ENCODE measurements around the gene SOD3. TPM values are rescaled to one million over a fixed set of nuclear protein-coding genes. Genes with fewer than 3 reads are reported as not detected.

The SOD3 gene
- total and polyA plus RNA-seq, 2 of the 13 experiments (the other 11 are each of a cell fraction or from before 2014, with no cell fraction given), result 0.04 TPM; not detected in 1

- H2AFZ ChIP-seq (ENCODE audit: low read length), result no peak overlapping the region
- H3K4me2 ChIP-seq (ENCODE audit: low read depth, low read length), result no peak overlapping the region
- POLR2A ChIA-PET, result no interaction called here
- no peak overlapping the region for H3K9ac ChIP-seq (ENCODE audit: insufficient read depth, low read depth, low read length)
- no TSS peak for BruUV-seq (replicated peaks)
- H4K20me1 ChIP-seq (ENCODE audit: insufficient read depth, low read length), result no peaks in the 10 kb centered on the region
- no peak overlapping the region for H3K27ac ChIP-seq (ENCODE audit: extremely low read length, insufficient read depth, low read length)
- peaks cover 0 to 20% of the 10 kb centered on the region in 2 experiments; a peak in 2 of 5 replicates for H3K27me3 ChIP-seq (ENCODE audit: control insufficient read depth in 1 of 2, insufficient read depth in 2 of 2, low read length in 2 of 2)
- intact Hi-C loops (cut with micrococcal nuclease; ENCODE audit: unreplicated experiment) (no loop called here), in situ Hi-C loops (cut with HindIII; ENCODE audit: extremely low pct_ligation_motif_present, low pct_unique_long_range_greater_than_20kb) (no loop called here)
- no peak for DNase-seq (ENCODE audit: low spot score)
- 27% methylated on average over 10 of the region's 10 CpGs for WGBS (ENCODE audit: low lambda C conversion rate)
- TF ChIP-seq REL (CRISPR knock-in tag; conservative IDR thresholded peaks at IDR 0.05) (no peak), ZNF598 (CRISPR knock-in tag; IDR thresholded peaks at IDR 0.05; ENCODE audit: borderline replicate concordance) (no peak), THAP7 (CRISPR knock-in tag; IDR thresholded peaks at IDR 0.05) (no peak), HMGA1 (CRISPR knock-in tag; conservative IDR thresholded peaks at IDR 0.05) (no peak), PITX1 (CRISPR knock-in tag; IDR thresholded peaks at IDR 0.05) (no peak), SMARCC2 (IDR thresholded peaks at IDR 0.05) (no peak), ADNP (CRISPR knock-in tag; IDR thresholded peaks at IDR 0.05) (no peak)
- H3K36me3 ChIP-seq (replicated peaks in 1 of 2; ENCODE audit: control insufficient read depth in 1 of 2, insufficient read depth in 2 of 2, low read length in 2 of 2), result no peaks in the 10 kb centered on the region
- no peak for FAIRE-seq
- no peak overlapping the region for H3K4me3 ChIP-seq (replicated peaks in 1 of 3; ENCODE audit: insufficient read depth in 1 of 3, low read depth in 2 of 3, low read length in 3 of 3)
- no peak for ATAC-seq
- H3K9me3 ChIP-seq (ENCODE audit: low read length), result no peaks in the 10 kb centered on the region
- CTCF ChIA-PET (ENCODE audit: low intra/inter-chr PET ratio, low total read pairs), result no interaction called here
- no peaks in the 10 kb centered on the region for H3K79me2 ChIP-seq (ENCODE audit: insufficient read depth, low read length)
- H3K4me1 ChIP-seq (ENCODE audit: insufficient read depth, low read length), result no peaks in the 10 kb centered on the region
Observed at GRCh38 chr4:24801136-24801855, 5.9 kb downstream of the SOD3 start.

- no peaks in the 10 kb centered on the region for H3K36me3 ChIP-seq (replicated peaks in 1 of 2; ENCODE audit: control insufficient read depth in 1 of 2, insufficient read depth in 2 of 2, low read length in 2 of 2)
- H4K20me1 ChIP-seq (ENCODE audit: insufficient read depth, low read length), result no peaks in the 10 kb centered on the region
- H3K4me1 ChIP-seq (ENCODE audit: insufficient read depth, low read length), result no peaks in the 10 kb centered on the region
- ATAC-seq, result no peak
- POLR2A ChIA-PET, result no interaction called here
- H3K27me3 ChIP-seq (ENCODE audit: control insufficient read depth in 1 of 2, insufficient read depth in 2 of 2, low read length in 2 of 2), result peaks cover 0 to 21% of the 10 kb centered on the region in 2 experiments; a peak in 2 of 5 replicates
- FAIRE-seq, result no peak
- H3K4me3 ChIP-seq (replicated peaks in 1 of 3; ENCODE audit: insufficient read depth in 1 of 3, low read depth in 2 of 3, low read length in 3 of 3), result no peak overlapping the region
- no peak overlapping the region for H3K4me2 ChIP-seq (ENCODE audit: low read depth, low read length)
- intact Hi-C loops (cut with micrococcal nuclease; ENCODE audit: unreplicated experiment) (no loop called here), in situ Hi-C loops (cut with HindIII; ENCODE audit: extremely low pct_ligation_motif_present, low pct_unique_long_range_greater_than_20kb) (no loop called here)
- WGBS (ENCODE audit: low lambda C conversion rate), result 10% methylated on average over 5 of the region's 6 CpGs
- BruUV-seq (replicated peaks), result no TSS peak
- CTCF ChIA-PET (ENCODE audit: low intra/inter-chr PET ratio, low total read pairs), result no interaction called here
- H3K9ac ChIP-seq (ENCODE audit: insufficient read depth, low read depth, low read length), result no peak overlapping the region
- no peaks in the 10 kb centered on the region for H3K9me3 ChIP-seq (ENCODE audit: low read length)
- H3K79me2 ChIP-seq (ENCODE audit: insufficient read depth, low read length), result no peaks in the 10 kb centered on the region
- no peak overlapping the region for H3K27ac ChIP-seq (ENCODE audit: extremely low read length, insufficient read depth, low read length)
- no peak overlapping the region for H2AFZ ChIP-seq (ENCODE audit: low read length)
- no peak for DNase-seq (ENCODE audit: low spot score)
- TF ChIP-seq RARA (CRISPR knock-in tag; IDR thresholded peaks at IDR 0.05), result no peak
- TF ChIP-seq TEAD3 (CRISPR knock-in tag; optimal IDR thresholded peaks at IDR 0.05; ENCODE audit: borderline replicate concordance), result no peak
- TF ChIP-seq GATAD2A (CRISPR knock-in tag; IDR thresholded peaks at IDR 0.05), result no peak
- TF ChIP-seq THRA (CRISPR knock-in tag; IDR thresholded peaks at IDR 0.05; ENCODE audit: borderline replicate concordance), result no peak
- TF ChIP-seq ZNF772 (CRISPR knock-in tag; IDR thresholded peaks at IDR 0.05), result no peak
- no peak for TF ChIP-seq HDAC1 (CRISPR knock-in tag; IDR thresholded peaks at IDR 0.05)
- no peak for TF ChIP-seq ZNF44 (CRISPR knock-in tag; IDR thresholded peaks at IDR 0.05)
- no peak for TF ChIP-seq HDAC2 (CRISPR knock-in tag; IDR thresholded peaks at IDR 0.05)
- no peak for TF ChIP-seq ZKSCAN5 (CRISPR knock-in tag; IDR thresholded peaks at IDR 0.05)
- TF ChIP-seq SKI (IDR thresholded peaks at IDR 0.05; ENCODE audit: partially characterized antibody), result no peak
Observed at GRCh38 chr4:24802648-24803047, 7.3 kb downstream of the SOD3 start.
